GM12892 (cell line): Measurements from ENCODE around the gene KCNMB4.

Experiments used
- POLR2A ChIP-seq: IDR thresholded peaks from 2 replicates; pipeline ENCODE4 v1.6.1; 2011; ENCODE audit warnings: low read depth, low read length, control low read depth
- POLR2AphosphoS5 ChIP-seq: IDR thresholded peaks from 2 replicates; pipeline ENCODE4 v1.6.1; 2011; ENCODE audit warnings: low read depth, low read length, control low read depth
- TAF1 ChIP-seq: IDR thresholded peaks from 2 replicates; pipeline ENCODE4 v1.6.1; 2011; ENCODE audit warnings: low read depth, mild to moderate bottlenecking, control low read depth, low read length, borderline replicate concordance

DNA sequence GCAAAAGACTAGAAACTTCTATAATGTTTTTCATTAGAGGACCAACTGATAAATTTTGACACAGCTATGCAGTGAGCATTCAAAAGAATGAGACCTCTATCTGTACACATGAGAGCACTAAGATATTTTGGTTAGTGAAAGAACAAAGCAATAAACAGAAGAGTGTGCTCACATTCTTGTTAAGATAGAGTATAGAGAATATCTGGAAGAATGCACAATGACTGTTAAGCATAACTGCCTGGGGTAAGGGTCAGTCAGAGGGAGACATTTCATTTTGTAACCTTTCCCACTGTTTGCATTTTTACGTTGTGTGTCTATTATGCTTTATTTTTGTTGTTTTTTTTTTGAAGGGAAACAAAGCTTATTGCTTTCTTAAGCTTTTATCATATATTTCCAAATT lies 20.7 kb downstream of the KCNMB4 start:
- TF ChIP-seq POLR2A (no peak), TAF1 (no peak), POLR2AphosphoS5 (no peak)
